ENCODE data around the gene KREMEN1.

KREMEN1 gene

GRCh38 chr22:29136782-29137700, 64.2 kb downstream of the KREMEN1 start:
- DNase-seq = no peak

- no peak for DNase-seq
Measured at GRCh38 chr22:29138556-29139305, 65.9 kb downstream of the KREMEN1 start.

- DNase-seq = no peak
Measured at GRCh38 chr22:29139965-29140782, 67.3 kb downstream of the KREMEN1 start.

GRCh38 chr22:29141078-29141688, 68.3 kb downstream of the KREMEN1 start:
- no peak for DNase-seq

- no peak for DNase-seq
Measured at GRCh38 chr22:29142116-29142515, 69.3 kb downstream of the KREMEN1 start.

- no peak for DNase-seq
Measured at GRCh38 chr22:29143941-29144785, 71.3 kb downstream of the KREMEN1 start.

GRCh38 chr22:29144786-29145160, 71.9 kb downstream of the KREMEN1 start:
- DNase-seq = no peak

GRCh38 chr22:29145321-29146072, 72.7 kb downstream of the KREMEN1 start:
- DNase-seq = no peak

- no peak for DNase-seq
Measured at GRCh38 chr22:29146091-29146560, 73.3 kb downstream of the KREMEN1 start.

GRCh38 chr22:29146771-29147170, 73.9 kb downstream of the KREMEN1 start:
- DNase-seq = no peak

- DNase-seq = no peak
Measured at GRCh38 chr22:29147331-29147899, 74.6 kb downstream of the KREMEN1 start.

- no peak for DNase-seq
Measured at GRCh38 chr22:29148036-29148435, 75.2 kb downstream of the KREMEN1 start.

GRCh38 chr22:29148826-29149225, 76.0 kb downstream of the KREMEN1 start:
- DNase-seq = no peak

GRCh38 chr22:29149841-29150555, 77.2 kb downstream of the KREMEN1 start:
- DNase-seq = no peak

GRCh38 chr22:29150701-29151100, 77.9 kb downstream of the KREMEN1 start:
- DNase-seq = no peak

GRCh38 chr22:29151316-29151715, 78.5 kb downstream of the KREMEN1 start:
- no peak for DNase-seq

- no peak for DNase-seq
Measured at GRCh38 chr22:29152045-29152953, 79.5 kb downstream of the KREMEN1 start.

- DNase-seq = no peak
Measured at GRCh38 chr22:29152954-29153719, 80.3 kb downstream of the KREMEN1 start.
